ENCODE data around the gene MYRIP.
A peak's percentile ranks its signal among the peaks of the same experiment; 100 is the strongest.
"Not testable (repeated sequence)": the region's sequence is repeated elsewhere in the genome, so short reads cannot be mapped to it uniquely, and the experiment has no call there.

The MYRIP gene

GRCh38 chr3:40237889-40238571, 428.6 kb downstream of the MYRIP start:
- peak; percentile 22 for DNase-seq (ENCODE audit: low spot score)

DNA sequence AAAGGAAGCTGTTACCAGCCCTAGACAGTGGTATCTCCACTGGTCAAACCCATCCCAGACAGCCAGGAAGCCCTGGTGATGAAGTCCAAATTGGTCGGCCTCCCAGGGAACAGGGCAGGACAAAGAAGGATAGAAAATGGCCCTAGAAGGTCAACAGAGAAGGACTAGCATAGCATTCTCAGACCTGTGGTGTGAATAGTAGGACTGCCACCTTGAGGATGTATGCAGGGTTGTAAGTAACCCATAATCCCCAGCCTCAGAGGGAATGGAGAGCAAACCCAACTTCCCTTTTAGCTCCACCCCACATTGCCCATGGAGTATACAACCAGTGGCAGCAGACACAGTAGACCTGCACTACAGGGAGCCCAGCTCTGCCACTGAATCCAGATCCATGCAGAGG, 431.5 kb downstream of the MYRIP start:
- DNase-seq (ENCODE audit: low spot score), result no peak

- no peak for DNase-seq (ENCODE audit: low spot score)
Observed at GRCh38 chr3:40242216-40242615, 432.8 kb downstream of the MYRIP start.

DNA sequence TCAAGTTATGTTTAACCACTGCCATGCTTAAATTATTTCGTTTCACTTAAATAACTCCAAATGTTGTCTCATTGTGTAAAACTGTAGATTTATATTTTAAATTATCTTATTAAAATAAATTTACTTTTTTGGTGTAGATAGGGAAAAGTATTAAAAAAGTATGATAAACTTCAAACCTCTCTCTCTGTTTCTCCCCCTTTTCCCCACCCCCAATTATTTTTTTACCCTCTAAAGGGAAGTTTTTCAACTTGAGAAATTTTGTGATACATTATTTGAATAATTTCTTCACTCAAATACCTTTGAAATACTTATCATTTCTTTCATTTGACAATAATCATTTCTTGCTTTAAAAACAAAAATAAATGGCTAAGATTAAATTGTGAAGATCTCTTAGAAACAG, 433.2 kb downstream of the MYRIP start:
- DNase-seq (ENCODE audit: low spot score), result no peak

DNA sequence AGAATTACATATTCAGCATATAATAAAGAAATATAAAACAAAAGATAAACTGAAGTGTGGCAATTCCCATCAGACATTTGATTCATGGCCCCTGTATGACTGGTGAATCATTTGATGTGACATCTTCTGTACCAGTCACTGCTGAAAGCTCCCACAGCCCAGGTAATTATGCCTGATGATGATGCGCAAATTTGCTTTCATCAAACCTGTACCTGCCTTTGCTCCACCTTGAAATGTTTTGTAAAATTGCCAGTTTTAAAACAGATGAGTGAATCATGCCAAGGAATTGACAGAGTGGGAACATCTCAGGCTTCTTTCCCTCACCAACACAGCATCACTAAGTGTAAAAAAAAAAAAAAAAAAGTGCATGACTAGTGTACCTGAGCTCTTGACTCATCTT, 433.6 kb downstream of the MYRIP start:
- no peak for DNase-seq (ENCODE audit: low spot score)

DNA sequence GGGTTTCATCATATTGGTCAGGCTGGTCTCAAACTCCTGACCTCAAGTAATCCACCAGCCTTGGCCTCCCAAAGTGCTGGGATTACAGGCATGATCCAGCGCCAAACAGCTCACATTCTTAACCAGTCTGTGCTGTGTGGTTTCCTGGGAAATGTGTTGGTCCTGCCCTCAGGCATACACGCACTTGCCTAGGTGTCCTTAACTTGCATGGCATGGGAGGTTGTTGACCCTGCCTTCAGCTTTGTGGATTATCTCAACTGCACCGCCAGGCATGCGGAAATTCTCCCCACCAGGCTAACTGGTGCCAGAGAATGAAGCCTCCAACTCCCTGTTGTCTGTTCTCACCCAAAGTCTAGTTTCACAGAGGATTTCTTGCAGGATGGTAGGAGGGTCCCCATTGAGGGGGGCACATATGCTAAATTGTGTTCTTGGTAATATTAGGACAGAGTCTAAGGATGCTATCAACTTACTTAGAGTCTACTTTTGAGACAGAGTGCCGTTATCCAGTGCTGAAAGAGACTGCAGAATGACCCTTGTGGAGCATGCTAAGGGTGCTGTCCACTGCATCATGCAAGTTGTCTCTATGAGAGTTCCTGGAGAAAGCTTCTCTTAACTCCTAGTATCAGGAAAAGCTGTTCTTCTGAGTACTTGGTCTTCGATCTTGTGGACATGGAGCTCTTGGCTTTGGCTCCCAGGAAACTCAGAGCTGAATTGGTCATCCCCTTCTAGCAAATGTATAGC, 438.5 kb downstream of the MYRIP start:
- DNase-seq (ENCODE audit: low spot score), result no peak

- no peak for DNase-seq (ENCODE audit: low spot score)
Observed at GRCh38 chr3:40248591-40248990, 439.2 kb downstream of the MYRIP start.

DNA sequence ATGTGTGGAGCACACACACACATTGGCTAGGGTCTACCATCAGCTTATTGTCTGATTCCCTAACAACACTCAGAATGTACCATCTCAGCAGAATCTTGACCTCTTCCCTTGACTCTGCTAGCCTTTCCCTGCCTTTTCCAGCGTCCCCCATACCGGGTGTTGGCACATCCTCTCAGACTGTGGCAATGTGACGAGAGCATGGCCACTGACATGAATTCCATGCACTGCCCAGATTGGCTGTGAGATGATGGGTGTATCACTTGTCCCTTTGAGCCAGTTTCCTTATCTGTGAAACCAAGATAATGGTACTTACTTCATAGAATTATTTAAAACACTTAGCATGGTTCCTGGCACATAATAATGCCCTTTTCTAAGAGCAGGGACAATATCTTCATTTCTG, 439.8 kb downstream of the MYRIP start:
- no peak for DNase-seq (ENCODE audit: low spot score)

DNA sequence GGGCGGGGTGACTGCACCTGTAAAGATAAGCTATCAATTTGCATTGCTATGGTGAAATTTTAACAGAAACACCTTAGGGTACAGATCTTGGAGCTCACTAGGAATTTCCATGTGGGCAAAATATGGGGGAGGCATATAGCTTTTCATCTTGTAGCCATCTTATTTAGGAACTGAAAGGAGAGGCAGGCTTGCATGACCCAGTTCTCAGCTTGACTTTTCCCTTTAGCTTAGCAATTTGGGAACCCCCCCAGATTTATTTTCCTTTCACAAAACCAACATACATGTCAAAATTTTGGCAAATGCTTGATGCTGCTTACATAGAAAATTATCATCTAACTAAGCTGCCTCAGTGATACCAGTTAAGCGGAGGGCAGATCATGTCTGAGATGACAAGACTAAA, 445.1 kb downstream of the MYRIP start:
- DNase-seq (ENCODE audit: low spot score), result no peak

DNA sequence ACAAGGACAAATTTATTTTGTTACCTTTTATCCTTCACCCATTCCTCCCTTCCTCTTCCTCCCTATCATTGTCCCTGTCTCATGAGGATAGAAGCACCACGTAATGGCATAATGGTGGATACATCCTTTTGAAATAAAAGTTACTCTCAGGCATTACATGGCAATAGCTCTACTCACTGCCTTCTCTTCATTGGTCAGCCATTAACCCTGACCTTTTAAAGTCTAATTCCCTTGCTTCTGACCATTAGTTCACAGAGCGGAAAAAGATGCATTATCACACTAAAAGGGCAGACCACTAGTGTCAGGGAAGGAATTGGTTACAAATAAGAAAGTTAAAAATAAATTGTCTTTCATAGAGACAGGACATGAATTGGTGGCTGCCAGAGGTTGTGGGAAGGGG, 445.5 kb downstream of the MYRIP start:
- DNase-seq (ENCODE audit: low spot score), result no peak

DNA sequence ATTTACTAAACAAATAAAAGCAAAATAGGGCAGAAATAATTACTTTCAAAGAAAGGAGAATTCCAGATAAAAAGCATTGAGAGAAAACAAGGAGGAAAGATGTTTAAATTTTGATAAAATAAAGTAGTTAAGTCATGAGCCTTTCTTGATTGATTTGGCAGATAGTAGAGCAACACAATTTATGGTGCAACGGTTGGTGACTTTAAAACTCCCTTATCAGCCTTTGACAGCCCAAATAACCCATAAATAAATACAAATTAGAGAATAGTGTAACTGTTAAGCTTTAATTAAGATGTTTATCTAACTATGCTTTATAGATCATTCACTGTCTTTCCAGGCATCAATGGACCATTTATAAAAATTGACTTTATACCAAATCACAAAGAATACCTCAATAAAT, 446.1 kb downstream of the MYRIP start:
- DNase-seq (ENCODE audit: low spot score), result no peak

GRCh38 chr3:40258064-40258463, 448.7 kb downstream of the MYRIP start:
- no peak for DNase-seq (ENCODE audit: low spot score)

DNA sequence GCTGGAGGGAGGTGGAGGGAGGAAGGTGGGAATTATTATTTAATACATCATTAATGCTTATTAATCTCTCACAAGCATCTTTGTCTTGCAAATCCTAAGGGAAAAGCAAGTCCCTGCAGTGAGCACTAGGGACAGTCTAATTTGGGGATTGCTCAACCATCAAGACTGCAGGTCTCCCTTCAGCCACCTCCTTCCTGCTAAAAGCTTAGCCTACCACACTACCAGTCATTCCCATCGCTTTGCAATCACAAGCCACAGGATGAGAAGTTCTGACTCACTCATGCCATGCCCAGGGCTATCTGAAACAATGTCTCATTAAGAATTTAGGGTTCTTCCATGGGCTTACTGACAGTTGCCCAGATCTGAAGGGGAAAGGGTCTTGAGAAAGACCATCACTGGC, 449.1 kb downstream of the MYRIP start:
- DNase-seq (ENCODE audit: low spot score), result no peak

DNA sequence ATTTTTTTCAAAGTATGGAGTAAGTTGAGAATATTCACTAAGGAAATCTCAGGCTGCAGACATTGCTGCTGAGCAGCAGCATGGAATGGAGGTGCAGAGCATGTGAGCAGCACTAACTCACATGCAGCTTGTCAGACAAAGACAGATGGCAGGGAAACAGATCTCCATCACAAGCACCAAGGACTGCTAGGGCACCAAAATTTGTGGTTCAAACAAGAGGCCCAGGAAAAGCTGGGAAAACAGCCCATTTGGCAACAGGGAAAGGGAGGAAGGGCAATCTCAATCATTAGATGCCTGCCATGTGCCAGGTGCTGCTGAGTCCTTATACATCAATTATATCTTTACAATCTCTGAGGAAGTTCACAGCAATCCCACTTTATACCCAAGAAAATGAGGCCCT, 452.9 kb downstream of the MYRIP start:
- peak; percentile 73 for DNase-seq (ENCODE audit: low spot score)

GRCh38 chr3:40264451-40264850, 455.0 kb downstream of the MYRIP start:
- DNase-seq (ENCODE audit: low spot score), result no peak

GRCh38 chr3:40265181-40265580, 455.8 kb downstream of the MYRIP start:
- DNase-seq (ENCODE audit: low spot score), result no peak

GRCh38 chr3:40267937-40268724, 458.7 kb downstream of the MYRIP start:
- no peak for DNase-seq (ENCODE audit: low spot score)

DNA sequence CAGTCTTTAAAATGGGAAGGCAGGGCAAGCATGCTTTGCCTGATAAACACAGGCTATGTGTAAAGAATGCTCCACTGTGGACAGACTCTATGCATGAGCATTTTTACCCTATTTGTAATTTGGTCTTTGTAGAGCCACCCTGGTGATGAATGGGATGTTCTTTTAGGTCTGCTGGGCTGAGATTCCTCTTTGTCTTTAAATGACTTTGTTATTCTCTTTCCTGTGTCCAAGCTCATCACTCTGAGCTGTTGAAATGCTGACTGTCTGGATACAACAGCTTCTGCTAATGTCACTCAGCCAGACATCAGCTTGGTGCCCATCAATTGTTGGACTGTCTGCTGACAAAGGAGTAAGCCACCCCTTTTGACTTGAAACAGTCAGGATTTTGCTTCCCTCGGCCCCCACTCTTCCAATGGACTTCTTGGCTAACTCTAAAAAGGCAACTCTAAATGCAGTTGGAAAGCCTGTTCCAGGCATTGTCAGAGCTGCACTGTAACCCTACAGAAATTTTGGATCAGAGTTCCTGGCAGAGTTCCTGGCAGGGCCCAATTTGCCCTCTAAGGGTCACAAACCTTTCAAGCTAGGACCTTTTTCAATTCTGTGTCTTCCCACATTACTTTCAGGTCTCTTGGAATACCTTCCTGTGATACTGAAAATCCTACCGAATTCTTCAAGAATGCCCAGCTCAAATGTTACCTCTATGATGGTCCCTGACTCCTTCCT, 459.6 kb downstream of the MYRIP start:
- peak; percentile 3 for DNase-seq (ENCODE audit: low spot score)

GRCh38 chr3:40278791-40279190, 469.4 kb downstream of the MYRIP start:
- DNase-seq (ENCODE audit: low spot score), result no peak

DNA sequence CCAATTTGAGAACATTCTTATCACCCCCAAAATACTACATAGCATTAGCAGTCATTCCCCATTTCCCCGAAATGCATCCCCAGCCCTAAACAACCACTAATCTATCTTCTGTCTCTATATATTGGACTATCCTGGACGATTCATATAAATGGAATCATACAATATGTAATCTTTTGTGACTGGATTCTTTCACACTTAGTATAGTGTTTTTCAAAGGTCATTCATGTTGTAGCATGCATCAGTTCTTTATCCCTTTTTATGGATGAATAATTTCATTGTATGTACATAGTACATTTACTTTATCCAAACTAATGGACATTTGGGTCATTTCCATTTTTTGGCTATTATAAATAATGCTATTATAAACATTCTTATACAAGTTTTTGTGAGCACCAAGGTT, 472.6 kb downstream of the MYRIP start:
- no peak for DNase-seq (ENCODE audit: low spot score)

DNA sequence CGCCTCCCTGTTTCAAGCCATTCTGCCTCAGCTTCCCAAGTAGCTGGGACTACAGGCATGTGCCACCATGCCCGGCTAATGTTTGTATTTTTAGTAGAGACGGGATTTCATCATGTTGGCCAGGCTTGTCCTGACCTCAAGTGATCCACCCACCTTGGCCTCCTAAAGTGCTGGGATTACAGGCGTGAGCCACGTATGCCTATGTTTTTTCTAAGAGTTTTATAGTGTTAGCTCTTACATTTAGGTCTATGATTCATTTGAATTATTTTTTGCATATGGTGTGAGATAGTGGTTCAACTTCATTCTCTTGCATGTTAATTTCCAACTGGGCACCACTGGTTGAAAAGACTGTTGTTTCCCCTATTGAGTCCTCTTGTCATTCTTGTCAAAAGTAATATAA, 473.6 kb downstream of the MYRIP start:
- not testable (repeated sequence) for DNase-seq (ENCODE audit: low spot score)

DNA sequence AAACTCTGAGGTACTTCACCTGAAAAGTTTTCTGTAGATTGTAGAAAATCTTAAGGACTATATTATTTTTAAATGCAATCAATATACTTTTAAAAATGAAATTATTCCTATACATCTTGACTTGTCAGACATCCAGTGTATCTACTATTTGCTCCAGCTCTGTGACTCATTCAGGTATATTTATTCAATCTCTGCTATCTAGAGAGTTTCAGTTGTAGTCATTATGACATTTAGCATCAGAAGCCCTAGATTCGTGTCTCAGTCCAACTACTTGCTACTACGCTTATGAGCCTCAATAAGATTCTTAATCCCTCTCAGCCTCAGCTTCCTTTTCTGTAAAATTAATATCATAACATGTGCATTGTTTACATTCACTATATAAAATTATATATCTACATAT, 477.8 kb downstream of the MYRIP start:
- no peak for DNase-seq (ENCODE audit: low spot score)
